K562 (cell line): Measurements from ENCODE around the gene TMEM163. TPM values are rescaled to one million over a fixed set of nuclear protein-coding genes. Genes with fewer than 3 reads are reported as not detected.

Experiments
- ATAC-seq: fragments of 200-7000 bp; cut with Tn5 transposase; 3 replicates; pipeline ENCODE4 v1.9.1; 2020; ENCODE audit warnings: moderate library complexity
- BruUV-seq: library from RNA; stranded (reverse); fragments of 400-500 nt; replicated peaks from 2 replicates; lab custom pipeline; 2021; lab: Mats Ljungman, UMichigan
- CTCF ChIA-PET: fragments of 300-600 bp; formaldehyde crosslinking; extraction: SDS; loops from one replicate; lab custom pipeline; 2021; ENCODE audit warnings: low intra/inter-chr PET ratio; lab: Yijun Ruan, JAX
- POLR2A ChIA-PET: fragments of 300-600, 350-650 bp; sonication (Branson Sonifier 250); formaldehyde crosslinking; extraction: SDS; loops from one replicate; lab custom pipeline; 2021; ENCODE audit warnings: antibody characterized with exemption, inconsistent platforms; lab: Yijun Ruan, JAX
- DNase-seq, 4 experiments: peaks; one replicate each; pipeline versions ENCODE4 v3.0.0 to v3.0.0-alpha.2; 2011 to 2018; ENCODE audit warnings: low spot score in 3 of 4, mixed read lengths in 3 of 4; ENCODE audit errors: extremely low read depth in 1 of 4
- FAIRE-seq: peaks from 2 replicates; lab custom pipeline; 2011; peaks lifted over from hg19 to GRCh38; lab: Jason Lieb, UNC
- H2AFZ ChIP-seq: 2 replicates; pipeline ENCODE4 v1.6.0; 2011; ENCODE audit warnings: low read depth, low read length, control low read depth, inconsistent platforms
- H3K27ac ChIP-seq: fragments of 200-600 bp; 3 replicates; pipeline ENCODE4 v1.8.0; 2011; ENCODE audit warnings: low read depth, mild to moderate bottlenecking, control low read depth, inconsistent platforms, low read length, moderate library complexity, mixed read lengths; ENCODE audit errors: extremely low read depth
- H3K27me3 ChIP-seq, 2 experiments: fragments of 300-600 bp in 1 of 2; 2 replicates in 1 of 2; 3 replicates in 1 of 2; pipeline versions ENCODE4 v1.6.0 to v1.8.0; 2011; ENCODE audit warnings: inconsistent platforms in 2 of 2, low read length in 2 of 2, mild to moderate bottlenecking in 1 of 2, mixed read lengths in 1 of 2, moderate library complexity in 1 of 2; ENCODE audit not compliant: control insufficient read depth in 2 of 2, insufficient read depth in 2 of 2
- H3K36me3 ChIP-seq: fragments of 300-600 bp; 3 replicates; pipeline ENCODE4 v1.8.0; 2011; ENCODE audit warnings: mild to moderate bottlenecking, low read length, inconsistent platforms; ENCODE audit not compliant: control insufficient read depth, insufficient read depth
- H3K4me1 ChIP-seq, 2 experiments: fragments of 200-600 bp in 1 of 2; replicated peaks in 1 of 2; 2 replicates in 1 of 2; 3 replicates in 1 of 2; pipeline versions ENCODE4 v1.5.1 to v1.8.0; 2011; ENCODE audit warnings: inconsistent platforms in 2 of 2, low read length in 2 of 2, mild to moderate bottlenecking in 1 of 2, mixed read lengths in 1 of 2, moderate library complexity in 1 of 2; ENCODE audit not compliant: control insufficient read depth in 2 of 2, insufficient read depth in 2 of 2
- H3K4me2 ChIP-seq: 2 replicates; pipeline ENCODE4 v1.6.1; 2011; ENCODE audit warnings: low read length, control low read depth, inconsistent platforms, mixed read lengths; ENCODE audit not compliant: insufficient read depth
- H3K4me3 ChIP-seq: fragments of 200-600 bp; sonication (generic), shearing (Covaris generic); 2 replicates; pipeline ENCODE4 v1.5.1; 2016; ENCODE audit warnings: control low read depth, inconsistent platforms
- H3K79me2 ChIP-seq: fragments of 200-600 bp; 3 replicates; pipeline ENCODE4 v1.8.0; 2011; ENCODE audit warnings: low read length, inconsistent platforms; ENCODE audit not compliant: control insufficient read depth, insufficient read depth
- H3K9ac ChIP-seq, 2 experiments: 2 replicates each; pipeline versions ENCODE4 v1.6.0 to v1.6.1; 2011; ENCODE audit warnings: low read depth in 2 of 2, low read length in 2 of 2, control low read depth in 1 of 2, inconsistent platforms in 1 of 2, mild to moderate bottlenecking in 1 of 2, mixed read lengths in 1 of 2; ENCODE audit not compliant: insufficient read depth in 1 of 2
- H3K9me1 ChIP-seq: one replicate; pipeline ENCODE4 v1.6.0; 2011; ENCODE audit warnings: inconsistent platforms, mild to moderate bottlenecking, low read length, moderate library complexity; ENCODE audit not compliant: control insufficient read depth, insufficient read depth
- H3K9me3 ChIP-seq: replicated peaks from 2 replicates; pipeline ENCODE4 v1.5.1; 2011; ENCODE audit warnings: low read depth, low read length, inconsistent platforms; ENCODE audit not compliant: control insufficient read depth, insufficient read depth
- H4K20me1 ChIP-seq: replicated peaks from 2 replicates; pipeline ENCODE4 v1.6.1; 2011; ENCODE audit warnings: low read length, inconsistent platforms, mixed read lengths; ENCODE audit not compliant: control insufficient read depth, insufficient read depth
- CBFB ChIP-seq: sonication (generic); formaldehyde crosslinking; IDR thresholded peaks from 2 replicates; pipeline ENCODE4 v1.4.0; 2020; ENCODE audit warnings: mild to moderate bottlenecking, missing genetic modification reagents
- ELF4 ChIP-seq: fragments of 450-650 bp; formaldehyde crosslinking; IDR thresholded peaks from 2 replicates; pipeline ENCODE4 v1.4.0; 2022; ENCODE audit warnings: missing genetic modification characterization
- FOXM1 ChIP-seq, 2 experiments: fragments of 450-650 bp in 1 of 2; sonication (generic) in 1 of 2; formaldehyde crosslinking in 1 of 2; IDR thresholded peaks; 2 replicates each; pipeline versions ENCODE4 v1.6.1 to v1.9.0; 2017 to 2022; ENCODE audit warnings: low read depth in 2 of 2, mild to moderate bottlenecking in 2 of 2, missing genetic modification reagents in 1 of 2, moderate library complexity in 1 of 2
- GABPA ChIP-seq: fragments of 200-800 bp; sonication (Bioruptor generic); conservative IDR thresholded peaks from 2 replicates; pipeline ENCODE4 v1.6.1; 2016; ENCODE audit warnings: low read depth, missing genetic modification characterization, missing compliant biosample characterization
- GATAD2B ChIP-seq: fragments of 450-650 bp; IDR thresholded peaks from 2 replicates; pipeline ENCODE4 v1.6.1; 2017; ENCODE audit warnings: mild to moderate bottlenecking, borderline replicate concordance
- KHSRP ChIP-seq: fragments of 450-650 bp; IDR thresholded peaks from 2 replicates; pipeline ENCODE4 v1.6.1; 2017
- MCM3 ChIP-seq: fragments of 450-650 bp; IDR thresholded peaks from 2 replicates; pipeline ENCODE4 v1.6.1; 2016
- NCOR1 ChIP-seq: fragments of 450-650 bp; IDR thresholded peaks from 2 replicates; pipeline ENCODE4 v1.6.1; 2016; ENCODE audit warnings: mild to moderate bottlenecking, moderate library complexity
- RBM17 ChIP-seq: fragments of 200-400 bp; formaldehyde crosslinking; IDR thresholded peaks from 2 replicates; pipeline ENCODE4 v1.6.1; 2017; ENCODE audit warnings: low read depth, mild to moderate bottlenecking, low read length, borderline replicate concordance
- RCOR1 ChIP-seq, 2 experiments: IDR thresholded peaks; 2 replicates each; pipeline ENCODE4 v1.6.1; 2012; ENCODE audit warnings: low read depth in 2 of 2, low read length in 2 of 2, borderline replicate concordance in 1 of 2, improper control_type of control experiment in 1 of 2
- SIRT6 ChIP-seq: IDR thresholded peaks from one replicate; pipeline ENCODE4 v1.6.1; 2012; ENCODE audit warnings: low read depth, mild to moderate bottlenecking, control low read depth, inconsistent platforms, low read length, moderate library complexity
- ZBTB9 ChIP-seq: fragments of 450-650 bp; formaldehyde crosslinking; IDR thresholded peaks from 2 replicates; pipeline ENCODE4 v1.4.0; 2020; ENCODE audit warnings: mild to moderate bottlenecking, moderate library complexity
- ZFP91 ChIP-seq: sonication (generic); formaldehyde crosslinking; IDR thresholded peaks from 2 replicates; pipeline ENCODE4 v1.8.0; 2022; ENCODE audit warnings: mild to moderate bottlenecking, missing genetic modification reagents
- ZNF274 ChIP-seq: IDR thresholded peaks from 2 replicates; pipeline ENCODE4 v1.6.1; 2011; ENCODE audit warnings: low read depth, mild to moderate bottlenecking, low read length, moderate library complexity, borderline replicate concordance
- ZZZ3 ChIP-seq: fragments of 450-650 bp; IDR thresholded peaks from 2 replicates; pipeline ENCODE4 v1.6.1; 2016; ENCODE audit warnings: antibody characterized with exemption, mild to moderate bottlenecking, moderate library complexity
- WGBS: fragments of 100-300 bp; shearing (Covaris generic); methylation state at CpG from one replicate; pipeline ENCODE4 v1.1.6; 2016; ENCODE audit warnings: low coverage, mixed read lengths; ENCODE audit not compliant: insufficient coverage; ENCODE audit errors: missing lambda C conversion rate; 5-methylcytosine and 5-hydroxymethylcytosine counted together
- in situ Hi-C: fragments of 300-500 bp; cut with MboI; formaldehyde crosslinking; loops from 4 replicates; pipeline ENCODE4 v1.15.0; 2018; ENCODE audit warnings: inconsistent platforms, mixed read lengths
- intact Hi-C: fragments of 100-400 bp; cut with micrococcal nuclease; formaldehyde crosslinking; loops from 2 replicates; pipeline ENCODE4 v1.14.2; 2022
- polyA plus RNA-seq, 8 experiments: library from polyadenylated mRNA; depleted of rRNA in 4 of 8; stranded (reverse) in 5 of 8; unstranded in 3 of 8; fragments of >200 nt; fragmentation: Nextera tagmentation in 2 of 8; fragmentation: Illumina TruSeq in 1 of 8; extraction: Ambion mirVana in 2 of 8; extraction: Trizol in 1 of 8; gene quantifications; 2 replicates each; pipeline versions ENCODE4 v1.2.1 to v1.2.3, GENCODE V29; 2011 to 2014; ENCODE audit warnings: inconsistent platforms in 1 of 8, missing spikeins in 1 of 8
- total RNA-seq, 7 experiments: library from RNA; depleted of rRNA in 6 of 7; stranded (reverse); fragments of >200 nt in 6 of 7; fragmentation: Illumina TruSeq in 2 of 7; extraction: Trizol in 2 of 7; gene quantifications; 2 replicates each; pipeline versions ENCODE4 v1.2.1 to v1.2.3, GENCODE V29; 2011 to 2021; ENCODE audit warnings: low replicate concordance in 1 of 7

The TMEM163 gene
- total and polyA plus RNA-seq, 9 of the 15 experiments (the other 6 are each of a cell fraction or from before 2014, with no cell fraction given), result 0.04 to 0.68 (median 0.16) TPM; not detected in 3

GRCh38 chr2:134408791-134409190 lies 310.0 kb downstream of the TMEM163 start:
- no peak overlapping the region for H3K9ac ChIP-seq
- POLR2A ChIA-PET, result no interaction called here
- no peaks in the 10 kb centered on the region for H3K36me3 ChIP-seq
- H3K4me3 ChIP-seq, result no peak overlapping the region
- H4K20me1 ChIP-seq, result no peaks in the 10 kb centered on the region
- H3K4me2 ChIP-seq, result no peak overlapping the region
- DNase-seq (no peak), FAIRE-seq (no peak)
- H3K27me3 ChIP-seq, result no peaks in the 10 kb centered on the region
- TF ChIP-seq ZZZ3 (no peak), RCOR1 (IDR thresholded peaks at IDR 0.05; ENCODE audit: borderline replicate concordance in 1 of 2, low read depth in 2 of 2, low read length in 2 of 2) (no peak), FOXM1 (IDR thresholded peaks at IDR 0.05; ENCODE audit: low read depth) (no peak), FOXM1 (CRISPR knock-in tag; IDR thresholded peaks at IDR 0.05; ENCODE audit: low read depth) (no peak)
- TF ChIP-seq, all 486 proteins: peak for 0
- WGBS, result 45% methylated on average over 3 of the region's 3 CpGs
- BruUV-seq, result no TSS peak
- H3K9me3 ChIP-seq, result no peaks in the 10 kb centered on the region
- no peaks in the 10 kb centered on the region for H3K9me1 ChIP-seq
- in situ Hi-C loops (loop anchor here (25.0 kb wide), 2 partner anchors 296 to 521 kb away; no protein-coding TSS in a partner anchor), intact Hi-C loops (no loop called here)
- no peaks in the 10 kb centered on the region; a peak in 1 of 5 replicates for H3K4me1 ChIP-seq
- CTCF ChIA-PET, result no interaction called here
- H3K79me2 ChIP-seq, result no peaks in the 10 kb centered on the region
- no peak for ATAC-seq
- no peak overlapping the region for H3K27ac ChIP-seq
- no peak overlapping the region for H2AFZ ChIP-seq

GRCh38 chr2:134408386-134408785 lies 310.4 kb downstream of the TMEM163 start:
- no TSS peak for BruUV-seq
- no peak for ATAC-seq
- CTCF ChIA-PET, result no interaction called here
- Histone ChIP-seq H3K4me3 (no peak overlapping the region), H3K9me1 (no peaks in the 10 kb centered on the region), H3K4me1 (no peaks in the 10 kb centered on the region; a peak in 1 of 5 replicates), H3K4me2 (no peak overlapping the region), H3K79me2 (no peaks in the 10 kb centered on the region), H3K36me3 (no peaks in the 10 kb centered on the region), H3K9ac (no peak overlapping the region), H3K27me3 (no peaks in the 10 kb centered on the region), H3K27ac (no peak overlapping the region), H3K9me3 (no peaks in the 10 kb centered on the region), H2AFZ (no peak overlapping the region), H4K20me1 (no peaks in the 10 kb centered on the region)
- in situ Hi-C loops (loop anchor here (25.0 kb wide), 2 partner anchors 296 to 521 kb away; no protein-coding TSS in a partner anchor), intact Hi-C loops (no loop called here)
- no peak for DNase-seq
- 31% methylated on average over 3 of the region's 3 CpGs for WGBS
- no peak for FAIRE-seq
- POLR2A ChIA-PET, result no interaction called here
- TF ChIP-seq KHSRP (no peak), GATAD2B (no peak), NCOR1 (no peak), RBM17 (no peak), ZBTB9 (CRISPR knock-in tag) (no peak), ELF4 (CRISPR knock-in tag) (no peak), MCM3 (no peak), CBFB (CRISPR knock-in tag) (no peak), ZNF274 (no peak), ZZZ3 (no peak), ZFP91 (CRISPR knock-in tag) (no peak), GABPA (tag) (no peak), SIRT6 (no peak)
